ENCODE data around the gene HNRNPA1L2. TPM values are rescaled to one million over a fixed set of nuclear protein-coding genes. Genes with fewer than 3 reads are reported as not detected.
"Not testable (repeated sequence)": the region's sequence is repeated elsewhere in the genome, so short reads cannot be mapped to it uniquely, and the experiment has no call there.

Gene HNRNPA1L2
- total and polyA plus RNA-seq, 10 of the 15 experiments (the other 5 are each of a cell fraction or from before 2014, with no cell fraction given) = 3.3 to 12.0 (median 7.8) TPM

- ChIA-PET SMC1A (ENCODE audit: uncharacterized antibody, unreplicated experiment) (interaction anchor here (0.6 to 1.7 kb wide), 4 partner anchors 8 to 519 kb away, joined by 3 to 5 read pairs (median 3); no protein-coding TSS in a partner anchor), RAD21 (ENCODE audit: unreplicated experiment) (interaction anchor here (0.6 kb wide), 1 partner anchor 45 kb away, joined by 3 read pairs; no protein-coding TSS in a partner anchor)
- H3K4me2 ChIP-seq (ENCODE audit: control insufficient read depth, insufficient read depth); DNase-seq (ENCODE audit: low read depth, low spot score); H3K4me3 ChIP-seq; H2AFZ ChIP-seq (ENCODE audit: control insufficient read depth, low read depth, low read length); H3K27ac ChIP-seq (ENCODE audit: control insufficient read depth, insufficient read depth); H3K36me3 ChIP-seq (ENCODE audit: control insufficient read depth in 2 of 2, insufficient read depth in 2 of 2, low read length in 1 of 2); in situ Hi-C loops (cut with MboI); H3K4me1 ChIP-seq (ENCODE audit: control insufficient read depth, insufficient read depth, low read length); H3K9ac ChIP-seq (ENCODE audit: control insufficient read depth, insufficient read depth, low read length); CTCF ChIA-PET; POLR2A ChIA-PET; H3K27me3 ChIP-seq (replicated peaks in 1 of 2; ENCODE audit: control insufficient read depth in 2 of 2, insufficient read depth in 2 of 2, low read length in 1 of 2); H4K20me1 ChIP-seq (ENCODE audit: control insufficient read depth, insufficient read depth); H3K9me3 ChIP-seq (replicated peaks; ENCODE audit: control insufficient read depth, insufficient read depth, low read length); H3K79me2 ChIP-seq (ENCODE audit: control insufficient read depth, insufficient read depth, low read length); FAIRE-seq; intact Hi-C loops (cut with micrococcal nuclease; ENCODE audit: unreplicated experiment): not testable (repeated sequence)
- BruUV-seq (replicated peaks) = TSS peak; percentile 10
- WGBS (ENCODE audit: insufficient coverage, insufficient replicate concordance, low lambda C conversion rate, missing lambda C conversion rate) = 53% methylated on average over 7 of the region's 7 CpGs
- ATAC-seq = peak; percentile 87
These were observed 11.0 kb upstream of the HNRNPA1L2 start for GRCh38 chr13:52631083-52631690.

- RAD21 ChIA-PET (ENCODE audit: unreplicated experiment) = interaction anchor here (1.1 kb wide), 1 partner anchor 16 kb away, joined by 4 read pairs; no protein-coding TSS in a partner anchor
- H3K9me3 ChIP-seq (replicated peaks; ENCODE audit: control insufficient read depth, insufficient read depth, low read length) = no peaks in the 10 kb centered on the region
- TF ChIP-seq MXI1 (IDR thresholded peaks at IDR 0.05; ENCODE audit: low read depth, low read length) = no peak
- H3K36me3 ChIP-seq (ENCODE audit: control insufficient read depth in 2 of 2, insufficient read depth in 2 of 2, low read length in 1 of 2) = peaks cover 0 to 13% of the 10 kb centered on the region in 2 experiments; a peak in 3 of 4 replicates
- 71% methylated on average over 5 of the region's 5 CpGs for WGBS (ENCODE audit: insufficient coverage, insufficient replicate concordance, low lambda C conversion rate, missing lambda C conversion rate)
- SMC1A ChIA-PET (ENCODE audit: uncharacterized antibody, unreplicated experiment) = interaction anchor here (0.7 to 1.4 kb wide), 8 partner anchors 10 to 1014 kb away, joined by 3 to 8 read pairs (median 4); partner anchors contain the start of gene SUGT1
- POLR2A ChIA-PET = interaction anchor here (0.7 kb wide), 1 partner anchor 154 kb away, joined by 5 read pairs; no protein-coding TSS in a partner anchor
- no peak overlapping the region for H2AFZ ChIP-seq (ENCODE audit: control insufficient read depth, low read depth, low read length)
- DNase-seq (ENCODE audit: low read depth, low spot score) = no peak
- no peaks in the 10 kb centered on the region for H4K20me1 ChIP-seq (ENCODE audit: control insufficient read depth, insufficient read depth)
- CTCF ChIA-PET = interaction anchor here (0.6 to 2.2 kb wide), 6 partner anchors 12 to 1195 kb away, joined by 3 to 11 read pairs (median 4); partner anchors contain the start of gene SUGT1
- H3K4me2 ChIP-seq (ENCODE audit: control insufficient read depth, insufficient read depth) = no peak overlapping the region
- no TSS peak for BruUV-seq (replicated peaks)
- no peak overlapping the region for H3K9ac ChIP-seq (ENCODE audit: control insufficient read depth, insufficient read depth, low read length)
- H3K27ac ChIP-seq (ENCODE audit: control insufficient read depth, insufficient read depth) = no peak overlapping the region
- no peak overlapping the region for H3K4me3 ChIP-seq
- FAIRE-seq = no peak
- ATAC-seq = no peak
- H3K79me2 ChIP-seq (ENCODE audit: control insufficient read depth, insufficient read depth, low read length) = no peaks in the 10 kb centered on the region
- no peaks in the 10 kb centered on the region for H3K4me1 ChIP-seq (ENCODE audit: control insufficient read depth, insufficient read depth, low read length)
- in situ Hi-C loops (cut with MboI) = no loop called here
- intact Hi-C loops (cut with micrococcal nuclease; ENCODE audit: unreplicated experiment) = no loop called here
- H3K27me3 ChIP-seq (replicated peaks in 1 of 2; ENCODE audit: control insufficient read depth in 2 of 2, insufficient read depth in 2 of 2, low read length in 1 of 2) = no peaks in the 10 kb centered on the region
These were observed 3.4 kb upstream of the HNRNPA1L2 start for GRCh38 chr13:52638666-52639328.

Measured in GM12878 (cell line).